C4-2B (cell line): ENCODE data around the gene SPOCK1.

Source experiments
- H3K27ac ChIP-seq: fragments of 450-650 bp; 2 replicates; pipeline ENCODE4 v1.5.1; 2017
- CTCF ChIP-seq: fragments of 450-650 bp; conservative IDR thresholded peaks from 2 replicates; pipeline ENCODE4 v1.5.1; 2017; ENCODE audit warnings: mild to moderate bottlenecking
- ZFX ChIP-seq: fragments of 450-650 bp; IDR thresholded peaks from 2 replicates; pipeline ENCODE4 v1.6.1; 2017

Gene SPOCK1

GRCh38 chr5:137148159-137148558 is 351.0 kb downstream of the SPOCK1 start:
- TF ChIP-seq ZFX (no peak), CTCF (no peak)

GRCh38 chr5:137147346-137147745 is 351.8 kb downstream of the SPOCK1 start:
- TF ChIP-seq ZFX (no peak), CTCF (no peak)
- no peak overlapping the region for H3K27ac ChIP-seq

More at GRCh38 chr5:137148159-137148558, 351.0 kb downstream of the SPOCK1 start:
- no peak overlapping the region for H3K27ac ChIP-seq

- TF ChIP-seq ZFX (no peak), CTCF (no peak)
- H3K27ac ChIP-seq: no peak overlapping the region
These were observed 352.7 kb downstream of the SPOCK1 start for GRCh38 chr5:137146402-137146890.

- no peak overlapping the region for H3K27ac ChIP-seq
- TF ChIP-seq CTCF (no peak), ZFX (no peak)
These were observed 353.4 kb downstream of the SPOCK1 start for GRCh38 chr5:137145721-137146120.

GRCh38 chr5:137144656-137145055 is 354.5 kb downstream of the SPOCK1 start:
- H3K27ac ChIP-seq: no peak overlapping the region
- TF ChIP-seq ZFX (no peak), CTCF (no peak)

- H3K27ac ChIP-seq: no peak overlapping the region
- no peak for TF ChIP-seq CTCF
- no peak for TF ChIP-seq ZFX
These were observed 356.1 kb downstream of the SPOCK1 start for GRCh38 chr5:137142764-137143605.

- no peak for TF ChIP-seq ZFX
- TF ChIP-seq CTCF: no peak
- no peak overlapping the region for H3K27ac ChIP-seq
These were observed 356.8 kb downstream of the SPOCK1 start for GRCh38 chr5:137142346-137142745.
